ENCODE data around the gene KPRP.

Gene KPRP

GRCh38 chr1:152806576-152806975 is 48.8 kb downstream of the KPRP start, which contains the start of gene LCE1C:
Gene LCE1C (minus strand): TSS chr1:152806651. CDS start chr1:152805478, 1,173 bp downstream.
- Mint-ChIP-seq H3K9me3 (no peaks in the 10 kb centered on the region), H3K4me1 (ENCODE audit: low read depth) (no peaks in the 10 kb centered on the region), H3K4me3 (no peak within 1 kb of the TSS), H3K27me3 (ENCODE audit: low read depth) (no peaks in the 10 kb centered on the region), H3K36me3 (ENCODE audit: low read depth) (no peaks in the 10 kb centered on the region), H3K27ac (no peak within 1 kb of the TSS)

GRCh38 chr1:152811050-152811449 is 53.2 kb downstream of the KPRP start:
- Mint-ChIP-seq H3K4me3 (no peak overlapping the region), H3K36me3 (ENCODE audit: low read depth) (no peaks in the 10 kb centered on the region), H3K27me3 (ENCODE audit: low read depth) (no peaks in the 10 kb centered on the region), H3K27ac (no peak overlapping the region), H3K9me3 (peaks cover 4% of the 10 kb centered on the region), H3K4me1 (ENCODE audit: low read depth) (no peaks in the 10 kb centered on the region)
